ENCODE results near the gene CHMP2A. TPM values are rescaled to one million over a fixed set of nuclear protein-coding genes. Genes with fewer than 3 reads are reported as not detected.
A peak's percentile ranks its signal among the peaks of the same experiment; 100 is the strongest.

The CHMP2A gene
- total and polyA plus RNA-seq, 2 of the 13 experiments (the other 11 are each of a cell fraction or from before 2014, with no cell fraction given) = 49.7 to 55.0 TPM

DNA sequence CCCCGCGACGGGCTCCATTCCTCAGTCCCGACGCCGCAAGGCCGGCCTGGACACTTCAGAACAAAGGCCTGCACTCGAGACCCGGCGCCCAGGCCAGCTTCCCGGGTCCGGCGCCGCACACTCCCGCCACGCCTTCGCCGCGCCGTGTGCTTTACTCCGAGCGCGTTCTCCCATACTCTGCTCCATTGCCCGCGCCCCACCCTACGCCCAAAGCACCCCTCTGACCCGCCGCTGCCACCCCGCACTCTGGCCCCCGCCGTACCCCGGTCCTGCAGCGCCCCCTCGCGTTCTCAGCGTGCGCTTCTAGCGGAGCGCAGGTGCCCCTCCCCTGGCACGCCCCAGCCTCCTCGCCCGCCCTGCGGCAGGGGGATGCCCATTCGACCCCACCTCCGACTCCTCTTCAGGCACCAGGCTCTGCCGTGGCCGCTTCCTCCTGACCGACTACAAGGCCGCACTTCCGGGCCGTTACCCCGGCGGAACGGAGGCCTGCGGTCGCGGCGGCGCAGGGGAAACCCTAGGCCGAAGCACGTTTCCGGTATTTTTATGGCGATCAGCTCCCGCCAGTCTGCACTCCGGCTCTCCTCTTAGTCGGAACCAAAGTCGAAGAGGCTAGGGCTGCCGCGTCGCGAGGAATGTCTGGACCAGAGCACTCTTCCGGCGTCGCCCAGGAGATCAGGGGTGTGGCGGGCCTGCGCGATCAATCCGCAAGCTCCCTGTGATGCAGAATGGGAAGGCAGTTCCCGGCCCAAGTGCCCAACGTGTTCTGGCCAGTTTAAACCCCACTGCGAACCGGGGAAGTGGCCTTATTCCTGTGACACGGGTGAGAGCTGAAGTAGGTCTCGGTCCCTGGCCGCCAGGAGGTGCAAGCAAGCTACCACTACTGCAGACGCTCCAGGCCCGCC lies 35.3 kb downstream of the CHMP2A start, which contains the start of gene ZBTB45 (continued):
- TF ChIP-seq, protein P1, sequence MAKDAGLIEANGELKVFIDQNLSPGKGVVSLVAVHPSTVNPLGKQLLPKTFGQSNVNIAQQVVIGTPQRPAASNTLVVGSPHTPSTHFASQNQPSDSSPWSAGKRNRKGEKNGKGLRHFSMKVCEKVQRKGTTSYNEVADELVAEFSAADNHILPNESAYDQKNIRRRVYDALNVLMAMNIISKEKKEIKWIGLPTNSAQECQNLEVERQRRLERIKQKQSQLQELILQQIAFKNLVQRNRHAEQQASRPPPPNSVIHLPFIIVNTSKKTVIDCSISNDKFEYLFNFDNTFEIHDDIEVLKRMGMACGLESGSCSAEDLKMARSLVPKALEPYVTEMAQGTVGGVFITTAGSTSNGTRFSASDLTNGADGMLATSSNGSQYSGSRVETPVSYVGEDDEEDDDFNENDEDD (CRISPR knock-in tag; IDR thresholded peaks at IDR 0.05; ENCODE audit: borderline replicate concordance) = peak; percentile 77
- TF ChIP-seq SRSF1 (optimal IDR thresholded peaks at IDR 0.05; ENCODE audit: low read depth, low read length) = peak; percentile 32
- TF ChIP-seq SRY (CRISPR knock-in tag; IDR thresholded peaks at IDR 0.05) = peak; percentile 94
- TF ChIP-seq ETV6 (CRISPR knock-in tag; conservative IDR thresholded peaks at IDR 0.05) = peak; percentile 92; the same call in 1 of the 2 replicates
- peak; percentile 69 for TF ChIP-seq ZSCAN25 (CRISPR knock-in tag; IDR thresholded peaks at IDR 0.05)
- TF ChIP-seq, protein P2, sequence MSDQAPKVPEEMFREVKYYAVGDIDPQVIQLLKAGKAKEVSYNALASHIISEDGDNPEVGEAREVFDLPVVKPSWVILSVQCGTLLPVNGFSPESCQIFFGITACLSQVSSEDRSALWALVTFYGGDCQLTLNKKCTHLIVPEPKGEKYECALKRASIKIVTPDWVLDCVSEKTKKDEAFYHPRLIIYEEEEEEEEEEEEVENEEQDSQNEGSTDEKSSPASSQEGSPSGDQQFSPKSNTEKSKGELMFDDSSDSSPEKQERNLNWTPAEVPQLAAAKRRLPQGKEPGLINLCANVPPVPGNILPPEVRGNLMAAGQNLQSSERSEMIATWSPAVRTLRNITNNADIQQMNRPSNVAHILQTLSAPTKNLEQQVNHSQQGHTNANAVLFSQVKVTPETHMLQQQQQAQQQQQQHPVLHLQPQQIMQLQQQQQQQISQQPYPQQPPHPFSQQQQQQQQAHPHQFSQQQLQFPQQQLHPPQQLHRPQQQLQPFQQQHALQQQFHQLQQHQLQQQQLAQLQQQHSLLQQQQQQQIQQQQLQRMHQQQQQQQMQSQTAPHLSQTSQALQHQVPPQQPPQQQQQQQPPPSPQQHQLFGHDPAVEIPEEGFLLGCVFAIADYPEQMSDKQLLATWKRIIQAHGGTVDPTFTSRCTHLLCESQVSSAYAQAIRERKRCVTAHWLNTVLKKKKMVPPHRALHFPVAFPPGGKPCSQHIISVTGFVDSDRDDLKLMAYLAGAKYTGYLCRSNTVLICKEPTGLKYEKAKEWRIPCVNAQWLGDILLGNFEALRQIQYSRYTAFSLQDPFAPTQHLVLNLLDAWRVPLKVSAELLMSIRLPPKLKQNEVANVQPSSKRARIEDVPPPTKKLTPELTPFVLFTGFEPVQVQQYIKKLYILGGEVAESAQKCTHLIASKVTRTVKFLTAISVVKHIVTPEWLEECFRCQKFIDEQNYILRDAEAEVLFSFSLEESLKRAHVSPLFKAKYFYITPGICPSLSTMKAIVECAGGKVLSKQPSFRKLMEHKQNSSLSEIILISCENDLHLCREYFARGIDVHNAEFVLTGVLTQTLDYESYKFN (CRISPR knock-in tag; conservative IDR thresholded peaks at IDR 0.05) = peak; percentile 77
- TF ChIP-seq ESRRA (CRISPR knock-in tag; IDR thresholded peaks at IDR 0.05; ENCODE audit: low read depth) = peak; percentile 93
- TF ChIP-seq BORCS8-MEF2B (CRISPR knock-in tag; IDR thresholded peaks at IDR 0.05) = peak; percentile 75
- TF ChIP-seq, protein P3, sequence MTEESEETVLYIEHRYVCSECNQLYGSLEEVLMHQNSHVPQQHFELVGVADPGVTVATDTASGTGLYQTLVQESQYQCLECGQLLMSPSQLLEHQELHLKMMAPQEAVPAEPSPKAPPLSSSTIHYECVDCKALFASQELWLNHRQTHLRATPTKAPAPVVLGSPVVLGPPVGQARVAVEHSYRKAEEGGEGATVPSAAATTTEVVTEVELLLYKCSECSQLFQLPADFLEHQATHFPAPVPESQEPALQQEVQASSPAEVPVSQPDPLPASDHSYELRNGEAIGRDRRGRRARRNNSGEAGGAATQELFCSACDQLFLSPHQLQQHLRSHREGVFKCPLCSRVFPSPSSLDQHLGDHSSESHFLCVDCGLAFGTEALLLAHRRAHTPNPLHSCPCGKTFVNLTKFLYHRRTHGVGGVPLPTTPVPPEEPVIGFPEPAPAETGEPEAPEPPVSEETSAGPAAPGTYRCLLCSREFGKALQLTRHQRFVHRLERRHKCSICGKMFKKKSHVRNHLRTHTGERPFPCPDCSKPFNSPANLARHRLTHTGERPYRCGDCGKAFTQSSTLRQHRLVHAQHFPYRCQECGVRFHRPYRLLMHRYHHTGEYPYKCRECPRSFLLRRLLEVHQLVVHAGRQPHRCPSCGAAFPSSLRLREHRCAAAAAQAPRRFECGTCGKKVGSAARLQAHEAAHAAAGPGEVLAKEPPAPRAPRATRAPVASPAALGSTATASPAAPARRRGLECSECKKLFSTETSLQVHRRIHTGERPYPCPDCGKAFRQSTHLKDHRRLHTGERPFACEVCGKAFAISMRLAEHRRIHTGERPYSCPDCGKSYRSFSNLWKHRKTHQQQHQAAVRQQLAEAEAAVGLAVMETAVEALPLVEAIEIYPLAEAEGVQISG (CRISPR knock-in tag; IDR thresholded peaks at IDR 0.05) = peak; percentile 97
- TF ChIP-seq, protein P4, sequence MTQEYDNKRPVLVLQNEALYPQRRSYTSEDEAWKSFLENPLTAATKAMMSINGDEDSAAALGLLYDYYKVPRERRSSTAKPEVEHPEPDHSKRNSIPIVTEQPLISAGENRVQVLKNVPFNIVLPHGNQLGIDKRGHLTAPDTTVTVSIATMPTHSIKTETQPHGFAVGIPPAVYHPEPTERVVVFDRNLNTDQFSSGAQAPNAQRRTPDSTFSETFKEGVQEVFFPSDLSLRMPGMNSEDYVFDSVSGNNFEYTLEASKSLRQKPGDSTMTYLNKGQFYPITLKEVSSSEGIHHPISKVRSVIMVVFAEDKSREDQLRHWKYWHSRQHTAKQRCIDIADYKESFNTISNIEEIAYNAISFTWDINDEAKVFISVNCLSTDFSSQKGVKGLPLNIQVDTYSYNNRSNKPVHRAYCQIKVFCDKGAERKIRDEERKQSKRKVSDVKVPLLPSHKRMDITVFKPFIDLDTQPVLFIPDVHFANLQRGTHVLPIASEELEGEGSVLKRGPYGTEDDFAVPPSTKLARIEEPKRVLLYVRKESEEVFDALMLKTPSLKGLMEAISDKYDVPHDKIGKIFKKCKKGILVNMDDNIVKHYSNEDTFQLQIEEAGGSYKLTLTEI (CRISPR knock-in tag; conservative IDR thresholded peaks at IDR 0.05) = no peak
- TF ChIP-seq, protein P5, sequence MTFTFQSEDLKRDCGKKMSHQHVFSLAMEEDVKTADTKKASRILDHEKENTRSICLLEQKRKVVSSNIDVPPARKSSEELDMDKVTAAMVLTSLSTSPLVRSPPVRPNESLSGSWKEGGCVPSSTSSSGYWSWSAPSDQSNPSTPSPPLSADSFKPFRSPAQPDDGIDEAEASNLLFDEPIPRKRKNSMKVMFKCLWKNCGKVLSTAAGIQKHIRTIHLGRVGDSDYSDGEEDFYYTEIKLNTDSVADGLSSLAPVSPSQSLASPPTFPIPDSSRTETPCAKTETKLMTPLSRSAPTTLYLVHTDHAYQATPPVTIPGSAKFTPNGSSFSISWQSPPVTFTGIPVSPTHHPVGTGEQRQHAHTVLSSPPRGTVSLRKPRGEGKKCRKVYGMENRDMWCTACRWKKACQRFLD (CRISPR knock-in tag; IDR thresholded peaks at IDR 0.05; ENCODE audit: borderline replicate concordance) = peak; percentile 89
- TF ChIP-seq ATF1 (CRISPR knock-in tag; IDR thresholded peaks at IDR 0.05) = peak; percentile 76
- TF ChIP-seq CEBPG (CRISPR knock-in tag; IDR thresholded peaks at IDR 0.05) = peak; percentile 65
- peak; percentile 84; the same call in 1 of the 2 replicates for TF ChIP-seq ZNF160 (CRISPR knock-in tag; IDR thresholded peaks at IDR 0.05)
- peak; percentile 48; the same call in 1 of the 2 replicates for TF ChIP-seq ZBTB1 (CRISPR knock-in tag; IDR thresholded peaks at IDR 0.05; ENCODE audit: borderline replicate concordance)
- TF ChIP-seq ZNF563 (CRISPR knock-in tag; IDR thresholded peaks at IDR 0.05) = peak; percentile 85; the same call in 1 of the 2 replicates
- TF ChIP-seq ZNF33B (CRISPR knock-in tag; IDR thresholded peaks at IDR 0.05) = peak; percentile 88
